T-helper 1 cell treated with Interleukin-12 subunit alpha and Interleukin-12 subunit beta and Interleukin-4 antibody, amounts not matched to agents 30 ng/mL and 1 ng/mL, for 36 hours (primary cell): ENCODE measurements around the gene DDA1. TPM values are rescaled to one million over a fixed set of nuclear protein-coding genes. Genes with fewer than 3 reads are reported as not detected.

Source experiments
- total RNA-seq: library from RNA; stranded (reverse); gene quantifications from 2 replicates; pipeline ENCODE4 v1.2.3, GENCODE V29; 2022

DDA1 gene
- total RNA-seq, 1 donor from 2014 or later: 45.8 TPM

Other genes starting within 250 kb of the DDA1 start
- 22.8 and 28.6 TPM in 2 replicates for gene HAUS8, start 234.1 kb upstream of the DDA1 start, total RNA-seq
- gene MYO9B, start 233.8 kb upstream of the DDA1 start, total RNA-seq: 220 and 224 TPM in 2 replicates
- 27.8 and 31.3 TPM in 2 replicates for gene USE1, start 94.2 kb upstream of the DDA1 start, total RNA-seq
- gene OCEL1, start 83.3 kb upstream of the DDA1 start, total RNA-seq: 15.7 and 21.3 TPM in 2 replicates
- 6.4 and 6.5 TPM in 2 replicates for gene NR2F6, start 63.6 kb upstream of the DDA1 start, total RNA-seq
- gene USHBP1, start 44.8 kb upstream of the DDA1 start, total RNA-seq: 0.22 and 0.80 TPM in 2 replicates
- gene BABAM1, start 42.1 kb upstream of the DDA1 start, total RNA-seq: 107 and 113 TPM in 2 replicates
- 3.7 and 4.5 TPM in 2 replicates for gene ANKLE1, start 27.7 kb upstream of the DDA1 start, total RNA-seq
- 12.0 and 12.7 TPM in 2 replicates for gene ABHD8, start 6.1 kb upstream of the DDA1 start, total RNA-seq
- 81.3 and 84.7 TPM in 2 replicates for gene MRPL34, start 3.7 kb upstream of the DDA1 start, total RNA-seq
- 13.2 and 13.6 TPM in 2 replicates for gene ANO8, start 25.3 kb downstream of the DDA1 start, total RNA-seq
- 32.3 and 36.9 TPM in 2 replicates for gene GTPBP3, start 28.0 kb downstream of the DDA1 start, total RNA-seq
- gene PLVAP, start 67.8 kb downstream of the DDA1 start, total RNA-seq: 0.12 TPM in 1 of 2 replicates, not detected in the other
- gene CCDC194, start 84.6 kb downstream of the DDA1 start, total RNA-seq: 4.1 and 4.5 TPM in 2 replicates
- 214 and 218 TPM in 2 replicates for gene BST2, start 96.1 kb downstream of the DDA1 start, total RNA-seq
- gene MVB12A, start 110.5 kb downstream of the DDA1 start, total RNA-seq: 38.7 and 39.2 TPM in 2 replicates
- not detected in 2 replicates for gene TMEM221, start 139.1 kb downstream of the DDA1 start, total RNA-seq
- not detected in 2 replicates for gene NXNL1, start 151.4 kb downstream of the DDA1 start, total RNA-seq
- 1.4 and 1.7 TPM in 2 replicates for gene SLC27A1, start 161.0 kb downstream of the DDA1 start, total RNA-seq
- 63.3 and 68.7 TPM in 2 replicates for gene PGLS, start 202.1 kb downstream of the DDA1 start, total RNA-seq
- 53.4 and 62.0 TPM in 2 replicates for gene COLGALT1, start 246.1 kb downstream of the DDA1 start, total RNA-seq